ENCODE results near the gene SYMPK.
"Not testable (repeated sequence)": the region's sequence is repeated elsewhere in the genome, so short reads cannot be mapped to it uniquely, and the experiment has no call there.

The SYMPK gene

DNA sequence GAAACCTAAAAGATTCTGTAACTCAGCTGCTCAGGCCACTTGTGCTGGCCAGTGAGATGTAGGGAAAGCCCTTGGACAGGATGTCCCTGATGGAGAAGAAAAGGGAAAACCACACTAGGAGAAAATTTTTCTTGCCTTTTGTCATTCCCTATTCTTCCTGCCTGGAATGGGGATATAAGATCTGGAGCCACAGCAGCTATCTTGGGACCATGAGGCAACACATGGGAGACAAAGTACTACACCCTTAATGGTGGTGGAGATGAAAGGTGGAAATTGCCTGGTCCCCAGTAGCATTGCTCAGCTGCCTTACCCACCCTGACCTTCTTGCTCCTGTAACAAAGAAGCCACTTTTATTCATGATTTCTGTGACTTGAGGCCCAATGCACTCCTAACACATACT, 57.2 kb downstream of the SYMPK start:
- peaks cover 97% of the 10 kb centered on the region for H3K27me3 ChIP-seq
- no peak overlapping the region for H3K4me3 ChIP-seq (ENCODE audit: low read depth in 1 of 2, low read length in 1 of 2)
- H3K9me3 ChIP-seq: no peaks in the 10 kb centered on the region
- no peaks in the 10 kb centered on the region for H3K36me3 ChIP-seq
- H3K4me1 ChIP-seq (ENCODE audit: control insufficient read depth in 1 of 2, insufficient read depth in 1 of 2, low read depth in 1 of 2, low read length in 1 of 2): no peaks in the 10 kb centered on the region
- TF ChIP-seq, protein P1, sequence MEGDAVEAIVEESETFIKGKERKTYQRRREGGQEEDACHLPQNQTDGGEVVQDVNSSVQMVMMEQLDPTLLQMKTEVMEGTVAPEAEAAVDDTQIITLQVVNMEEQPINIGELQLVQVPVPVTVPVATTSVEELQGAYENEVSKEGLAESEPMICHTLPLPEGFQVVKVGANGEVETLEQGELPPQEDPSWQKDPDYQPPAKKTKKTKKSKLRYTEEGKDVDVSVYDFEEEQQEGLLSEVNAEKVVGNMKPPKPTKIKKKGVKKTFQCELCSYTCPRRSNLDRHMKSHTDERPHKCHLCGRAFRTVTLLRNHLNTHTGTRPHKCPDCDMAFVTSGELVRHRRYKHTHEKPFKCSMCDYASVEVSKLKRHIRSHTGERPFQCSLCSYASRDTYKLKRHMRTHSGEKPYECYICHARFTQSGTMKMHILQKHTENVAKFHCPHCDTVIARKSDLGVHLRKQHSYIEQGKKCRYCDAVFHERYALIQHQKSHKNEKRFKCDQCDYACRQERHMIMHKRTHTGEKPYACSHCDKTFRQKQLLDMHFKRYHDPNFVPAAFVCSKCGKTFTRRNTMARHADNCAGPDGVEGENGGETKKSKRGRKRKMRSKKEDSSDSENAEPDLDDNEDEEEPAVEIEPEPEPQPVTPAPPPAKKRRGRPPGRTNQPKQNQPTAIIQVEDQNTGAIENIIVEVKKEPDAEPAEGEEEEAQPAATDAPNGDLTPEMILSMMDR (IDR thresholded peaks at IDR 0.05): no peak
- H3K27ac ChIP-seq: no peak overlapping the region

- H3K27me3 ChIP-seq: peaks cover 97% of the 10 kb centered on the region
- no peaks in the 10 kb centered on the region for H3K9me3 ChIP-seq
- no peak overlapping the region for H3K4me3 ChIP-seq (ENCODE audit: low read depth in 1 of 2, low read length in 1 of 2)
- H3K27ac ChIP-seq: no peak overlapping the region
- TF ChIP-seq, protein P1 (IDR thresholded peaks at IDR 0.05): no peak
- H3K4me1 ChIP-seq (ENCODE audit: control insufficient read depth in 1 of 2, insufficient read depth in 1 of 2, low read depth in 1 of 2, low read length in 1 of 2): no peaks in the 10 kb centered on the region
- H3K36me3 ChIP-seq: no peaks in the 10 kb centered on the region
Observed at GRCh38 chr19:45804959-45805230, 58.1 kb downstream of the SYMPK start.

DNA sequence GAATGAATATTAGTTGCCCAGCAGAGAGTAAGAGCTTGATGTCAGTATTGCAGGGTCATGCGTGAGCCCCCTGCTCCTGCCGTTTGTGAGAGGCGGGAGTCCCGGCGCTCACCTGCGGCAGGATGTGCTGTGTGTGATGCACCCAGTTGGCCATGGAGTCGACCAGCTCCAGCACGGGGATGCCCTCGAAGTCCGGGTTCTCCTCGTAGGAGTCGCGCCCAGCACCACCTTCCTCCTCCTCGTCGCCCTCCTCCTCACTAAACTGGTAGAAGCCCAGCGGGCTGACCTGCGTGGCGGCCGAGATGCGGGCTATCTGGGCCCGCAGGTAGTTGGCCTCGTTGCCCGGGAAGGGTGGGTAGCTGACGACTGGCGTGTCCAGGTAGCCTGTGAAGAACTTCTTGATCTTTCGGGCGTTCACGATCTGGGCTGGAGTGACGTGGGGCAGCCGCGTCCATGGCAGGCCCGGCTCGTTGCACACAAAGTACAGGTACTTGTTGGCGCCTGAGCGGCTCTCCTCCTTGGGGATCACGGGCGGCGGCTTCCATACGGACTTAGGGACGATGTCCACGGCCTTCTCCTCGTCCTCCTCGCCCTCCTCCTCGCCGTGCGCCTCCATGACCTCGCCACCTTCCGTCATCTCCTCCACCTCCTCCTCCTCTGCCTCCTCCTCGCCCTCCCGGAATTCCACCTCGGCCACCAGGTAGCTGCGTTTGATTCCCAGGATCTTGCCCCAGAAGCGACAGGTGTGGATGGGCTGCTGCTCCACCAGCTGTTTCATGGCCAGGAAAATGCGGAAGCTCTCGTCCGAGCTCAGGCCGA, 58.6 kb downstream of the SYMPK start:
- H3K27ac ChIP-seq: no peak overlapping the region
- H3K9me3 ChIP-seq: no peaks in the 10 kb centered on the region
- no peak overlapping the region for H3K4me3 ChIP-seq (ENCODE audit: low read depth in 1 of 2, low read length in 1 of 2)
- no peaks in the 10 kb centered on the region for H3K4me1 ChIP-seq (ENCODE audit: control insufficient read depth in 1 of 2, insufficient read depth in 1 of 2, low read depth in 1 of 2, low read length in 1 of 2)
- TF ChIP-seq, protein P1 (IDR thresholded peaks at IDR 0.05): no peak
- peaks cover 97% of the 10 kb centered on the region for H3K27me3 ChIP-seq
- H3K36me3 ChIP-seq: no peaks in the 10 kb centered on the region

- TF ChIP-seq, protein P1 (IDR thresholded peaks at IDR 0.05): no peak
- H3K4me1 ChIP-seq (ENCODE audit: control insufficient read depth in 1 of 2, insufficient read depth in 1 of 2, low read depth in 1 of 2, low read length in 1 of 2): peaks cover 0 to 3% of the 10 kb centered on the region in 2 experiments
- no peaks in the 10 kb centered on the region for H3K9me3 ChIP-seq
Observed at GRCh38 chr19:45801603-45802175, 61.3 kb downstream of the SYMPK start.

GRCh38 chr19:45800070-45800553, 62.8 kb downstream of the SYMPK start:
- Histone ChIP-seq H3K4me1 (ENCODE audit: control insufficient read depth in 1 of 2, insufficient read depth in 1 of 2, low read depth in 1 of 2, low read length in 1 of 2) (peaks cover 0 to 3% of the 10 kb centered on the region in 2 experiments), H3K27me3 (peaks cover 100% of the 10 kb centered on the region), H3K36me3 (no peaks in the 10 kb centered on the region), H3K9me3 (no peaks in the 10 kb centered on the region), H3K27ac (no peak overlapping the region), H3K4me3 (ENCODE audit: low read depth in 1 of 2, low read length in 1 of 2) (no peak overlapping the region)
- TF ChIP-seq, protein P1 (IDR thresholded peaks at IDR 0.05): no peak

More at GRCh38 chr19:45801603-45802175, 61.3 kb downstream of the SYMPK start:
- Histone ChIP-seq H3K27ac (no peak overlapping the region), H3K4me3 (ENCODE audit: low read depth in 1 of 2, low read length in 1 of 2) (no peak overlapping the region), H3K36me3 (no peaks in the 10 kb centered on the region), H3K27me3 (peaks cover 99% of the 10 kb centered on the region)

GRCh38 chr19:45799541-45799940, 63.4 kb downstream of the SYMPK start:
- H3K27ac ChIP-seq; H3K36me3 ChIP-seq; H3K4me3 ChIP-seq (ENCODE audit: low read depth in 1 of 2, low read length in 1 of 2); H3K9me3 ChIP-seq; H3K4me1 ChIP-seq (ENCODE audit: control insufficient read depth in 1 of 2, insufficient read depth in 1 of 2, low read depth in 1 of 2, low read length in 1 of 2): not testable (repeated sequence)
- peaks cover 100% of the 10 kb centered on the region for H3K27me3 ChIP-seq

Measured in neutrophil (primary cell).